ENCODE measurements around the gene MAP3K7CL. TPM values are rescaled to one million over a fixed set of nuclear protein-coding genes. Genes with fewer than 3 reads are reported as not detected.
A peak's percentile ranks its signal among the peaks of the same experiment; 100 is the strongest.

MAP3K7CL gene
- total and polyA plus RNA-seq, 2 of the 8 experiments (the other 6 are each of a cell fraction or from before 2014, with no cell fraction given) = not detected

DNA sequence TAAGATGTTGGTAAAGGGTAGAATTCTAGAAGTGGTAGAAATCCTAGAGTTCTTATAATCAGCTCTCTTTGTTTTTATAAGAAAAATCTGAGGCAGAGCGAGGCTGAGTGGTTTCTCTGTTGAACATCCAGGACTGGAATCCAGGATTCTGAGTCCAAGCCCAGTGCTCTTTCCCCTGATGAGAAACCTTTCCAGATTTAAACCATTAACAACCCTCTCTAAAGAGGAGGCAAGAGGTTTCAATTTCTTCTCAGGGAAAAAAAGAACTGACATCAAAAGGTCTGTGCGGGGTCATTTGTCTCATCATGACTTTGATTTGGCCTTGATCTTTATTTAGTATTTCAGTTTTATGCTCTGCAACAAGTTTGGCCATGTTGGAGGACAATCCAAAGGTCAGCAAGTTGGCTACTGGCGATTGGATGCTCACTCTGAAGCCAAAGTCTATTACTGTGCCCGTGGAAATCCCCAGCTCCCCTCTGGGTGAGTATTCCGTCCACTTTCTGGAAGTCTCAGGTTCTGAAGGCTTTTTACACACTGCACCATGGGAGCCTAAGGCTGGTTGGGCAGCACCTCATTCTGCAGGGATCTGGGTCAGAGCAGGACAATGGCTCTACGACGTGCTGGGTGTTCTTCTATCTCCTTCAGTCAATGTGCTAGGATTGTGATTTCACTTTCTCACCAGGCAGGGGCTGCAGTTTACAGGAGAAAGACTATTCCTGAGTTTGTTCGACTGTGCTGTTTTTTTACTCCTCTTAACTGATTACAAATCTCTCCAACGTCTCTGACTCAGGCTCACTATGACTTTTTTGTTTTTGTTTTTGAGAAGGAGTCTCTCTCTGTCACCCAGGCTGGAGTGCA lies 38.1 kb upstream of the MAP3K7CL start:
- no peak for DNase-seq (ENCODE audit: low read depth in 1 of 2, low spot score in 2 of 2)
- no peak for FAIRE-seq
- Histone ChIP-seq H3K4ac (replicated peaks; ENCODE audit: insufficient read length, low read depth, low read length) (no peak overlapping the region), H3K4me2 (ENCODE audit: insufficient read depth in 1 of 2, low read depth in 2 of 2, low read length in 2 of 2) (no peak overlapping the region), H2AK5ac (ENCODE audit: low read depth, low read length) (no peak overlapping the region), H3K4me1 (replicated peaks in 1 of 4; ENCODE audit: control insufficient read depth in 3 of 4, insufficient read depth in 4 of 4, low read length in 3 of 4) (peaks cover 0 to 4% (median 0%) of the 10 kb centered on the region in 4 experiments; a peak in 1 of 7 replicates), H3K79me2 (ENCODE audit: control insufficient read depth in 1 of 2, insufficient read depth in 2 of 2, low read length in 2 of 2) (no peaks in the 10 kb centered on the region), H3K14ac (ENCODE audit: insufficient read length) (no peak overlapping the region), H3K9me3 (ENCODE audit: insufficient read depth in 2 of 2, low read depth in 1 of 2, low read length in 1 of 2) (no peaks in the 10 kb centered on the region), H3K56ac (replicated peaks; ENCODE audit: insufficient read length, low read depth, low read length) (no peak overlapping the region), H3K27me3 (replicated peaks in 1 of 4; ENCODE audit: control insufficient read depth in 3 of 4, extremely low read depth in 1 of 4, insufficient read depth in 3 of 4, low read length in 3 of 4) (no peaks in the 10 kb centered on the region), H4K8ac (ENCODE audit: extremely low read depth, insufficient read depth, low read length) (no peak overlapping the region), H3K23me2 (ENCODE audit: low read depth, low read length) (no peaks in the 10 kb centered on the region), H2AFZ (ENCODE audit: low read length) (0 out of 2 replicates have a peak overlapping the region, but pooled peaks have one; percentile 40), H3K18ac (ENCODE audit: extremely low read depth, low read length) (no peak overlapping the region), H4K20me1 (replicated peaks in 1 of 2; ENCODE audit: control insufficient read depth in 1 of 2, insufficient read depth in 2 of 2, low read length in 2 of 2) (no peaks in the 10 kb centered on the region), H3K27ac (ENCODE audit: low read depth, low read length) (no peak overlapping the region), H3K23ac (ENCODE audit: insufficient read length) (no peak overlapping the region), H4K91ac (replicated peaks; ENCODE audit: insufficient read length, low read length) (no peak overlapping the region), H2BK5ac (ENCODE audit: low read depth, low read length) (no peak overlapping the region), H2BK15ac (ENCODE audit: low read length) (no peak overlapping the region), H2BK20ac (ENCODE audit: low read length) (no peak overlapping the region), H2BK120ac (replicated peaks; ENCODE audit: low read depth, low read length) (no peak overlapping the region), H2BK12ac (ENCODE audit: low read depth, low read length) (no peak overlapping the region), H3K9ac (replicated peaks in 1 of 4; ENCODE audit: extremely low read depth in 1 of 4, low read depth in 3 of 4, low read length in 3 of 4) (no peak overlapping the region), H4K5ac (ENCODE audit: insufficient read length, low read depth, low read length) (no peak overlapping the region), H3K79me1 (ENCODE audit: low read depth, low read length) (no peaks in the 10 kb centered on the region), H3K36me3 (ENCODE audit: control insufficient read depth in 2 of 4, insufficient read depth in 4 of 4, low read length in 3 of 4) (no peaks in the 10 kb centered on the region; a peak in 1 of 8 replicates), H3K4me3 (ENCODE audit: extremely low read depth in 1 of 4, insufficient read depth in 2 of 4, low read depth in 3 of 4, low read length in 4 of 4) (no peak overlapping the region)
- WGBS, 2 experiments (ENCODE audit: extremely low coverage in 1 of 2, insufficient coverage in 1 of 2, insufficient read length in 1 of 2, insufficient replicate concordance in 2 of 2, low coverage in 1 of 2, low lambda C conversion rate in 2 of 2, missing lambda C conversion rate in 1 of 2) = 78% methylated on average over 9 of the region's 9 CpGs; no CpG with 5 or more reads in 1 of the 2 experiments
- ChIA-PET POLR2A (ENCODE audit: partially characterized antibody) (interaction anchor here (0.8 to 1.1 kb wide), 2 partner anchors 19 kb away, joined by 3 read pairs; partner anchors contain the start of gene CCT8), CTCF (ENCODE audit: partially characterized antibody) (interaction anchor here (0.6 to 2.8 kb wide), 10 partner anchors 12 to 756 kb away, joined by 3 to 10 read pairs (median 3); no protein-coding TSS in a partner anchor)
- TF ChIP-seq CREB1 (IDR thresholded peaks at IDR 0.05) = no peak
- no peak for TF ChIP-seq SAP30 (IDR thresholded peaks at IDR 0.05; ENCODE audit: insufficient read depth, insufficient replicate concordance, low read length)
- no peak for TF ChIP-seq EGR1 (IDR thresholded peaks at IDR 0.05; ENCODE audit: borderline replicate concordance, low read depth, low read length)
- TF ChIP-seq POU5F1 (IDR thresholded peaks at IDR 0.05; ENCODE audit: low read depth, low read length) = no peak
- no peak for TF ChIP-seq GTF2F1 (IDR thresholded peaks at IDR 0.05; ENCODE audit: borderline replicate concordance, low read depth, low read length)
- TF ChIP-seq GABPA (IDR thresholded peaks at IDR 0.05; ENCODE audit: borderline replicate concordance, insufficient read depth, low read length) = no peak
- TF ChIP-seq, protein P1, sequence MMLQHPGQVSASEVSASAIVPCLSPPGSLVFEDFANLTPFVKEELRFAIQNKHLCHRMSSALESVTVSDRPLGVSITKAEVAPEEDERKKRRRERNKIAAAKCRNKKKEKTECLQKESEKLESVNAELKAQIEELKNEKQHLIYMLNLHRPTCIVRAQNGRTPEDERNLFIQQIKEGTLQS (IDR thresholded peaks at IDR 0.05; ENCODE audit: insufficient read depth, low read depth, low read length) = no peak
- no peak for TF ChIP-seq BRCA1 (IDR thresholded peaks at IDR 0.05; ENCODE audit: low read depth, low read length)
